K562 (cell line): ENCODE results near the gene FAM111B. TPM values are rescaled to one million over a fixed set of nuclear protein-coding genes. Genes with fewer than 3 reads are reported as not detected.
A peak's percentile ranks its signal among the peaks of the same experiment; 100 is the strongest.

Experiments used
- ATAC-seq: fragments of 200-7000 bp; cut with Tn5 transposase; 3 replicates; pipeline ENCODE4 v1.9.1; 2020; ENCODE audit warnings: moderate library complexity
- BruUV-seq: library from RNA; stranded (reverse); fragments of 400-500 nt; replicated peaks from 2 replicates; lab custom pipeline; 2021; lab: Mats Ljungman, UMichigan
- CTCF ChIA-PET: fragments of 300-600 bp; formaldehyde crosslinking; extraction: SDS; loops from one replicate; lab custom pipeline; 2021; ENCODE audit warnings: low intra/inter-chr PET ratio; lab: Yijun Ruan, JAX
- POLR2A ChIA-PET: fragments of 300-600, 350-650 bp; sonication (Branson Sonifier 250); formaldehyde crosslinking; extraction: SDS; loops from one replicate; lab custom pipeline; 2021; ENCODE audit warnings: antibody characterized with exemption, inconsistent platforms; lab: Yijun Ruan, JAX
- DNase-seq, 4 experiments: peaks; one replicate each; pipeline versions ENCODE4 v3.0.0 to v3.0.0-alpha.2; 2011 to 2018; ENCODE audit warnings: low spot score in 3 of 4, mixed read lengths in 3 of 4; ENCODE audit errors: extremely low read depth in 1 of 4
- FAIRE-seq: peaks from 2 replicates; lab custom pipeline; 2011; peaks lifted over from hg19 to GRCh38; lab: Jason Lieb, UNC
- H2AFZ ChIP-seq: 2 replicates; pipeline ENCODE4 v1.6.0; 2011; ENCODE audit warnings: low read depth, low read length, control low read depth, inconsistent platforms
- H3K27ac ChIP-seq: fragments of 200-600 bp; 3 replicates; pipeline ENCODE4 v1.8.0; 2011; ENCODE audit warnings: low read depth, mild to moderate bottlenecking, control low read depth, inconsistent platforms, low read length, moderate library complexity, mixed read lengths; ENCODE audit errors: extremely low read depth
- H3K27me3 ChIP-seq, 2 experiments: fragments of 300-600 bp in 1 of 2; 2 replicates in 1 of 2; 3 replicates in 1 of 2; pipeline versions ENCODE4 v1.6.0 to v1.8.0; 2011; ENCODE audit warnings: inconsistent platforms in 2 of 2, low read length in 2 of 2, mild to moderate bottlenecking in 1 of 2, mixed read lengths in 1 of 2, moderate library complexity in 1 of 2; ENCODE audit not compliant: control insufficient read depth in 2 of 2, insufficient read depth in 2 of 2
- H3K36me3 ChIP-seq: fragments of 300-600 bp; 3 replicates; pipeline ENCODE4 v1.8.0; 2011; ENCODE audit warnings: mild to moderate bottlenecking, low read length, inconsistent platforms; ENCODE audit not compliant: control insufficient read depth, insufficient read depth
- H3K4me1 ChIP-seq, 2 experiments: fragments of 200-600 bp in 1 of 2; replicated peaks in 1 of 2; 2 replicates in 1 of 2; 3 replicates in 1 of 2; pipeline versions ENCODE4 v1.5.1 to v1.8.0; 2011; ENCODE audit warnings: inconsistent platforms in 2 of 2, low read length in 2 of 2, mild to moderate bottlenecking in 1 of 2, mixed read lengths in 1 of 2, moderate library complexity in 1 of 2; ENCODE audit not compliant: control insufficient read depth in 2 of 2, insufficient read depth in 2 of 2
- H3K4me2 ChIP-seq: 2 replicates; pipeline ENCODE4 v1.6.1; 2011; ENCODE audit warnings: low read length, control low read depth, inconsistent platforms, mixed read lengths; ENCODE audit not compliant: insufficient read depth
- H3K4me3 ChIP-seq: fragments of 200-600 bp; sonication (generic), shearing (Covaris generic); 2 replicates; pipeline ENCODE4 v1.5.1; 2016; ENCODE audit warnings: control low read depth, inconsistent platforms
- H3K79me2 ChIP-seq: fragments of 200-600 bp; 3 replicates; pipeline ENCODE4 v1.8.0; 2011; ENCODE audit warnings: low read length, inconsistent platforms; ENCODE audit not compliant: control insufficient read depth, insufficient read depth
- H3K9ac ChIP-seq, 2 experiments: 2 replicates each; pipeline versions ENCODE4 v1.6.0 to v1.6.1; 2011; ENCODE audit warnings: low read depth in 2 of 2, low read length in 2 of 2, control low read depth in 1 of 2, inconsistent platforms in 1 of 2, mild to moderate bottlenecking in 1 of 2, mixed read lengths in 1 of 2; ENCODE audit not compliant: insufficient read depth in 1 of 2
- H3K9me1 ChIP-seq: one replicate; pipeline ENCODE4 v1.6.0; 2011; ENCODE audit warnings: inconsistent platforms, mild to moderate bottlenecking, low read length, moderate library complexity; ENCODE audit not compliant: control insufficient read depth, insufficient read depth
- H3K9me3 ChIP-seq: replicated peaks from 2 replicates; pipeline ENCODE4 v1.5.1; 2011; ENCODE audit warnings: low read depth, low read length, inconsistent platforms; ENCODE audit not compliant: control insufficient read depth, insufficient read depth
- H4K20me1 ChIP-seq: replicated peaks from 2 replicates; pipeline ENCODE4 v1.6.1; 2011; ENCODE audit warnings: low read length, inconsistent platforms, mixed read lengths; ENCODE audit not compliant: control insufficient read depth, insufficient read depth
- FOXJ2 ChIP-seq: fragments of 200-800 bp; sonication (Bioruptor generic); IDR thresholded peaks from 2 replicates; pipeline ENCODE4 v1.6.1; 2016; ENCODE audit warnings: missing genetic modification characterization, missing compliant biosample characterization
- KDM1A ChIP-seq, 2 experiments: fragments of 450-650 bp; IDR thresholded peaks; 2 replicates each; pipeline ENCODE4 v1.6.1; 2016; ENCODE audit warnings: mild to moderate bottlenecking in 2 of 2
- SIN3B ChIP-seq: fragments of 450-650 bp; IDR thresholded peaks from 2 replicates; pipeline ENCODE4 v1.6.1; 2017; ENCODE audit warnings: low read depth, mild to moderate bottlenecking, moderate library complexity
- SREBF2 ChIP-seq: sonication (generic); formaldehyde crosslinking; IDR thresholded peaks from 2 replicates; pipeline ENCODE4 v1.4.0; 2020; ENCODE audit warnings: mild to moderate bottlenecking, missing genetic modification reagents
- WGBS: fragments of 100-300 bp; shearing (Covaris generic); methylation state at CpG from one replicate; pipeline ENCODE4 v1.1.6; 2016; ENCODE audit warnings: low coverage, mixed read lengths; ENCODE audit not compliant: insufficient coverage; ENCODE audit errors: missing lambda C conversion rate; 5-methylcytosine and 5-hydroxymethylcytosine counted together
- in situ Hi-C: fragments of 300-500 bp; cut with MboI; formaldehyde crosslinking; loops from 4 replicates; pipeline ENCODE4 v1.15.0; 2018; ENCODE audit warnings: inconsistent platforms, mixed read lengths
- intact Hi-C: fragments of 100-400 bp; cut with micrococcal nuclease; formaldehyde crosslinking; loops from 2 replicates; pipeline ENCODE4 v1.14.2; 2022
- polyA plus RNA-seq, 8 experiments: library from polyadenylated mRNA; depleted of rRNA in 4 of 8; stranded (reverse) in 5 of 8; unstranded in 3 of 8; fragments of >200 nt; fragmentation: Nextera tagmentation in 2 of 8; fragmentation: Illumina TruSeq in 1 of 8; extraction: Ambion mirVana in 2 of 8; extraction: Trizol in 1 of 8; gene quantifications; 2 replicates each; pipeline versions ENCODE4 v1.2.1 to v1.2.3, GENCODE V29; 2011 to 2014; ENCODE audit warnings: inconsistent platforms in 1 of 8, missing spikeins in 1 of 8
- total RNA-seq, 7 experiments: library from RNA; depleted of rRNA in 6 of 7; stranded (reverse); fragments of >200 nt in 6 of 7; fragmentation: Illumina TruSeq in 2 of 7; extraction: Trizol in 2 of 7; gene quantifications; 2 replicates each; pipeline versions ENCODE4 v1.2.1 to v1.2.3, GENCODE V29; 2011 to 2021; ENCODE audit warnings: low replicate concordance in 1 of 7

Gene FAM111B
- total and polyA plus RNA-seq, 9 of the 15 experiments (the other 6 are each of a cell fraction or from before 2014, with no cell fraction given), result 0.01 to 0.33 (median 0.06) TPM; not detected in 5

GRCh38 chr11:59144096-59144495 is 37.1 kb downstream of the FAM111B start:
- H3K9me1 ChIP-seq, result no peaks in the 10 kb centered on the region
- H4K20me1 ChIP-seq, result no peaks in the 10 kb centered on the region
- H3K4me3 ChIP-seq, result peak overlapping the region; percentile 48
- in situ Hi-C loops, result loop anchor here (25.0 kb wide), 1 partner anchor 507 kb away; no protein-coding TSS in a partner anchor
- H3K36me3 ChIP-seq, result peaks cover 11% of the 10 kb centered on the region; the same call in 1 of the 3 replicates
- H3K27me3 ChIP-seq, result no peaks in the 10 kb centered on the region
- peak overlapping the region in 1 of 2 experiments; percentile 64; a peak in 2 of 4 replicates for H3K9ac ChIP-seq
- H2AFZ ChIP-seq, result peak overlapping the region; percentile 96
- H3K79me2 ChIP-seq, result peaks cover 7% of the 10 kb centered on the region; the same call in 1 of the 3 replicates
- FAIRE-seq, result peak; percentile 23
- H3K27ac ChIP-seq, result peak overlapping the region; percentile 79
- peak overlapping the region; percentile 85 for H3K4me2 ChIP-seq
- BruUV-seq, result TSS peak; percentile 53
- TF ChIP-seq SIN3B (no peak), SREBF2 (CRISPR knock-in tag) (0 out of 2 replicates have a peak, but pooled peaks have one; percentile 2), FOXJ2 (tag) (0 out of 2 replicates have a peak, but pooled peaks have one; percentile 26), KDM1A (IDR thresholded peaks at IDR 0.05) (peak in 1 of 2 experiments; percentile 16; a peak in 1 of 4 replicates)
- TF ChIP-seq, all 486 proteins: peak for 3
- H3K9me3 ChIP-seq, result no peaks in the 10 kb centered on the region
- DNase-seq (peak in 1 of 4 experiments; percentile 18), ATAC-seq (no peak)
- POLR2A ChIA-PET, result interaction anchor here (0.6 to 1.9 kb wide), 4 partner anchors 8 to 370 kb away, joined by 3 to 8 read pairs (median 4); no protein-coding TSS in a partner anchor
- 23% methylated on average over 1 of the region's 1 CpG for WGBS
- intact Hi-C loops, result loop anchor here (10.0 kb wide), 2 partner anchors 369 to 569 kb away; partner anchors contain the start of genes LPXN and ZFP91
- H3K4me1 ChIP-seq, result peaks cover 14 to 19% of the 10 kb centered on the region in 2 experiments
- CTCF ChIA-PET, result no interaction called here
